GM18870 (cell line): Measurements from ENCODE around the gene PARP6.
"Not testable (repeated sequence)": the region's sequence is repeated elsewhere in the genome, so short reads cannot be mapped to it uniquely, and the experiment has no call there.

ENCODE experiments used
- ATAC-seq: cut with Tn5 transposase; IDR thresholded peaks from one replicate; pipeline ENCODE4 v1.9.1; 2021; ENCODE audit warnings: moderate library complexity; ENCODE audit not compliant: unreplicated experiment

Gene PARP6

GRCh38 chr15:72280751-72281150 lies 8.4 kb upstream of the PARP6 start:
- ATAC-seq = no peak

- no peak for ATAC-seq
Observed at GRCh38 chr15:72278737-72279136, 6.4 kb upstream of the PARP6 start.

GRCh38 chr15:72276326-72276700 lies 4.0 kb upstream of the PARP6 start:
- no peak for ATAC-seq

DNA sequence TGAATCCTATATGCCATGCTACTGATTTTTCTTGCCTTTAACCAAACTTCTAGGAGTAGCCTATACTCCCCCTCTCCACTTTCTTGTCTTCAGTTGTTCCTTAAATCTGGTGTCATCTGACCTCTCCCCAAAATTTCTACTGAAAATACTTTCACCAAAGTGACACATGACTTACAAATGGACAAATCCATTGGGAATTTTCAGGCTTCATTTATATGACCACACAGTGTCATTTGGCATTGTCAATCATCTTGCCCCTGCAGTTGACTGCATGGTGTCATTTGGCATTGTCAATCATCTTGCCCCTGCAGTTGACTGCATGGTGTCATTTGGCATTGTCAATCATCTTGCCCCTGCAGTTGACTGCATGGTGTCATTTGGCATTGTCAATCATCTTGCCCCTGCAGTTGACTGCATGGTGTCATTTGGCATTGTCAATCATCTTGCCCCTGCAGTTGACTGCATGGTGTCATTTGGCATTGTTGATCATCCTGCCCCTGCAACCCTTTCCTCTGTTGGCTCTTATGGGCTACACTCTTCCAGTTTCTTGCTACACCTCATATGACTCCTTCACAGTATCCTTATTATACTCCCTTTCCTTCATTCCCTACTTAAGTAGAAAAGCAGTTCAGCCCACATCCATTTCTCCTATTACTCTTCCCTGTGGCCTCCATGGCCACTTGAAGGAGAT lies 3.4 kb upstream of the PARP6 start:
- ATAC-seq = not testable (repeated sequence)

DNA sequence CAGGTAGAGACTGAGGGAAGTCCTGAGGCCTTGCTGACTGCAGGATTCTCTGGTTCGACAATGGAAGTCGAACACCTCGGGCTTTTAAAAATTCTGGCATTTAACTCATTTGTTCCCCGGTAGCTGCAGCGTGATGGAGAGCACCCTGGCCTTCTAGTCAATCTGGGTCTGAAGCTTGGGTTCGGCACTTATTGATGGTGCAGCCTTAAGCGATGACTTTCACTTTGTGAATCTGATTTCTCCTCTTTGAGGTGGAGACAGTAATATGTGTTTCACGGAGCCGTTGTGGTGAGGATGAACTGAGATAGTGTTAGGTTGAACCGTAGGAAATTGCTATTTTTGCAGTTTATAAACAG lies 621 bp upstream of the PARP6 start:
- ATAC-seq = no peak

- ATAC-seq = no peak
Observed at GRCh38 chr15:72271895-72272212, 500 bp downstream of the PARP6 start.

DNA sequence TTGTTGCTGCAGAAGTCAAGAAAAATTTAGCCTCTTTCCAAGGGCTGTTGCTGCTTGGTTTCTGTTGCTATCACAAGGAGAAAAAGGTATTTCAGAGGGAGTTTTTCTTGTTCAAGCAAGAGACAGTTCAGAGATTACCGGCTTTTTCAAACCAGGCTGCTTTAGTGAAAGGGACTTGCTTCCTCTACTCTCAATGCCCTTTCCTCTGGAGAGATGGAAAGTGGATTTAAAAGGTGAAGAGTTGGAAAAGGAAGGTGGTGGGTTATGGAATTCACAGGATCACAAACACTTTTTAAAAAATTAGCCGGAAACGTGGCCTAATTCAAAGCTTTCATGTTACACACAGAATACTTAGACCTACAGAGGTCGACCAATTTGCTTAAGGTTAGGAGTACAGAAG lies 1.1 kb downstream of the PARP6 start:
- ATAC-seq = no peak

- no peak for ATAC-seq
Observed at GRCh38 chr15:72269739-72270138, 2.6 kb downstream of the PARP6 start.

GRCh38 chr15:72265031-72265430 lies 7.3 kb downstream of the PARP6 start:
- ATAC-seq = no peak

DNA sequence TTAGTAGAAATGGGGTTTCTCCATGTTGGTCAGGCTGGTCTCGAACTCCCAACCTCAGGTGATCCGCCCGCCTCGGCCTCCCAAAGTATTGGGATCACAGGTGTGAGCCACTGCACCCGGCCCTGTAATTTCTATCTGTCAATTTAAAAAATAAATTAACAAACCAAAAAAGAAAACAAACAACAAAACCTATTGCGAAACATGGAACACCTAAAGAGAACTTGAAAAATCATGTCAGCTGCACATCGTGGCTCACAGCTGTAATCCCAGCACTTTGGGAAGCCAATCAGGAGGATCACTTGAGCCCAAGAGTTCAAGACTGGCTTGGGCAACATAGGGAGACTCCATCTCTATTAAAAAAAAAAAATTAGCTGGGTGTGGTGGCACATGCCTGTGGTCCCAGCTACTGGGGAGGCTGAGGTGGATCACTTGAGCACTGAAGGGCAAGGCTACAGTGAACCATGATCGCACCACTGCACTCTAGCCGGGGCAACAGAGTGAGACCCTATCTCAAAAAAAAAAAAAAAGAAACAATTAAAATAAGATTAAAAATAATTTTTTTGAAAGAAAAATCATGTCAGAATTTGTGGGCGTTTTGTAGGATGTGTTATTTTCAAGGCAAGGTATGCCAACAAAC lies 19.6 kb downstream of the PARP6 start:
- no peak for ATAC-seq

- ATAC-seq = no peak
Observed at GRCh38 chr15:72249142-72249810, 23.1 kb downstream of the PARP6 start.

DNA sequence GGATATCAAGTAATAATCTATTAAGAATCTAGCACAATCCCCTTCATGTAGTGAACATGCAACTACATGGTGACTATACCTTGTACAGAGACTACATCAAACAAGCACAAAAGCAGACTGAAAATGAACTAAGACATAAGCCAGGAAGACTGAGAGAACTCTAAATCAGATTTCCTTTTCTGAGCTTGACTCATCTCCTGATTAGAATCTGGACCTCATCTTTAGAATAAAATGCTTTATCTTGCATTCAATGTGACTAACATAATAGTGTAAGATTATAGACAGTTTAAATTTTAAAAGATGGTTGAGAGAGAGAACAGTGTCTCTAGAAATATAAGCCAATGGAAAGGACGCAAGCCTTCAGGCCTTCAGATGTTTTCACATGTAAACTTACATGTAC lies 23.8 kb downstream of the PARP6 start:
- ATAC-seq = no peak

GRCh38 chr15:72242775-72243370 lies 29.5 kb downstream of the PARP6 start:
- no peak for ATAC-seq

DNA sequence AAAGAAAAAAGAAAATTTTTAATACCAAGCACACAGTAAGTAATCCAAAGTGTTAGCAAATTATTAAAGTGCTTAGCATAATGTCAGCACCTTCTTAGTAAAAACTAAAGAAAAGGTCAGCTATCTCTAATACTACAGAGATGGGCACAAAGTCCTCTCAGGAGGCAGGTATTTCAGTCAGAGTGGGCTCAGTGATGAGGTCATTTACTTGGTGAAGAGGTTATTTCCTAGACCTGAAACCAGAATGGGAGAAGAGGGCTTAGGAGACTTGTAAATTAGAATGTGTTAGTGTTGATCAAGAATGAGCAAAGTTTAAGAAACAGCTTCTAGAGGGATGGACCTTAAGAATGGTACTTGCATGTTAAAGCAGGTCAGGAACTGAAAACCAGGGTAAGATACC lies 32.7 kb downstream of the PARP6 start:
- ATAC-seq = no peak

GRCh38 chr15:72238586-72238985 lies 33.8 kb downstream of the PARP6 start:
- no peak for ATAC-seq

DNA sequence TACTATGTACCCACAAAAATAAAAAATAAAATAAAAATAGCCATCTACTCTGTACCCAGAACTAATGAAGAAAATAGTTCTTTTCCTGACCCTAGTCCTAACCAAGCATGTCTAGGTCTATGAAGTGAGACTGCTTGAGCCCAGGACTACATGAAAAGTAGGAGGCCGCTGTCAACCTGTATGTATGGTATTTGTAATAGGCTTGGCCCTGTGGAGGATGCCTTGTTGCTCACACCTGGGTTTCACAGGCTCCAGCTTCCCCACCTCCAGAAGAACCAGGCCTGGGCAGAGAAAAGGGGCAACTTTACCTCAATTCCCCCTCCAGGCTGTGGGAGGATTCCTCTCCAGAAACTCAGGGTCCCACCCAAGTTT lies 34.5 kb downstream of the PARP6 start:
- ATAC-seq = no peak

DNA sequence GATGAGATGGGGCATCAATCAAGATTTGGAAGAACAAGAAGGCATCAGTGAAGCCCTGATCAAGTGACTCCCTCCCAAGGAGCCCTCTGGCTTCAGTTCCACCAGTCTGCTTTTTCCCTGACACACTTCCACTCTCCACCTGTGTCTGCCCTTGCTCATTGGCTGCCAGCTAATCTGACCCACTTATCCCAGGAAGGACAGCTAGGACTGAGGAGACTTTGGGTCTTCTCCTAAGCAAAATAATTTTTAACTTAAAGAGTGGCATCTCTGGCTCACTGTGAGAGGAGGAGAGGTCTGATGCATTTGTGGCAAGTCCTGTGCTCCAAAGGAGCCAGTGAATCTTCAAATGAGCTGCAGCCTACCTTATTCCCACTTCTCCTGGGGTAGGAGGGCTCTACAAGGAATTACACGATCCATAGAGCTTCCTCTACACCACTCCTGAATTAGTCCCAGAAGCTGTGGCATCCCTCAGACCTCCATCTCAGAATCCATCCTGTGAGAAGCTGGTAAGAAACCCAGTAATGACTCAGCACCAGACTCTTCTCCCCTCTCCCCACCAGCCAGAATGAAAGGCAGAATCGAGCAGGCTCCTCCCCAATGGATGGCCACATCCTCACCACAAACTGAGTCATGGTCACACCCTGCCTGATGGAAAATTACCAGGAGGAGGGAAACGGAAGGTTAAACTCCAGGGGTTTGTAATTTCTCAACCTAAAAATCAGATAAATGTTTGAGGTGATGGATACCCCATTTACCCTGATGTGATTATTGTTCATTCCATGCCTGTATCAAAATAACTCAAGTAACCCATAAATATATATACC lies 35.1 kb downstream of the PARP6 start:
- ATAC-seq = peak; percentile 69

DNA sequence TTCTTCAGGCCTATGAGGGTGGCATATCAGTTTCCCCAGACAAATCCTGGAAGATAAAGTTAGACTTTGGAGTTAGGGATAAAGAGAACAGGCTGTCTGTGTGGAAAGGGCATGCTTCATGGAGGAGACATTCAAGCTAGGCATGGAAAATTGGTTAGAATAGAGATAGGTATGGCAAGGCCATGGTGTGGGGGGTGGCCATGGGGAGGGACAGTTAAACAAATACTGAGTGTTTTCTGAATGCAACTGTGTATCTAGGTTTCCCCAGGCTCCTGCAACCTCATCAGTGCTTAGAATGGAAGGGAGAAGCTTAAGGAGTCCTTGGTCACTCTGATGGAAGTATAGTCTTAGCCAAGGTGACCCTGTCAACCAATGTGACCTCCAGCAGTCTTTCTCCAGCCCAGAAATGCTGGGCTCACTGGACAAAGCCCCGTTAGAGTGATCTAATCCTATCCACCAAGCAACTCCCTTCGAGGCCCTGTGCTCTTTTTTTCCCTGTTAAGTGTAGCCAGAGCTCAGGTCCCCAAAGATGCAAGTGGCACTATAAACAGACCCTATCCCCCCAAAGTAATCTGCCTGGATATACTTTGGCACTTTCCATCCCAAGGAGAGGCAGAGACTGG lies 35.9 kb downstream of the PARP6 start:
- ATAC-seq = no peak

DNA sequence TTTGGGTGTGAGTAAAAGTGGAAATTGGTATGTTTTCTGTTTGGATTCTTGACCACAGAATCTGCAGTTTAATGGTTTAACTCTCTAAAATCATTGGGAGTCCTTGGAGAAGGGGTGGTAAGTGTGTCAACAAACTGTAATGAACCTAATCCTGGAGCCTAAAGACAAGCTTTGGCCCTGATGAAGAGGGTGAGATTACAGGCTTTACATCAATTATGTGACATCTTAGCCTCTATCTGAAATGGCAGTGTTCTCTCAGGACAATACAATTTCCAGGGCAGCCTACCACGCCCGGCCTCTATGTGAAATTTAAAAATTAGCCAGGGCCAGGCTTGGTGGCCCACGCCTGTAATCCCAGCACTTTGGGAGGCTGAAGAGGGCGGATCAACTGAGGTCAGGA lies 37.1 kb downstream of the PARP6 start:
- no peak for ATAC-seq

GRCh38 chr15:72233769-72234168 lies 38.6 kb downstream of the PARP6 start:
- no peak for ATAC-seq
